HG03521 (cell line): ENCODE data around the gene TRPM6.
"Not testable (repeated sequence)": the region's sequence is repeated elsewhere in the genome, so short reads cannot be mapped to it uniquely, and the experiment has no call there.

Source experiments
- ATAC-seq: cut with Tn5 transposase; IDR thresholded peaks from one replicate; pipeline ENCODE4 v1.9.1; 2021; ENCODE audit warnings: mild to moderate bottlenecking, moderate library complexity; ENCODE audit not compliant: unreplicated experiment

Gene TRPM6

GRCh38 chr9:74887041-74887980, at the start of gene TRPM6:
TRPM6 (minus strand) TSS chr9:74887921; CDS start chr9:74887856, 65 bp downstream.
- ATAC-seq: no peak

GRCh38 chr9:74935008-74935407, 47.3 kb upstream of the TRPM6 start:
- no peak for ATAC-seq

GRCh38 chr9:74921737-74922136, 34.0 kb upstream of the TRPM6 start:
- ATAC-seq: no peak

- ATAC-seq: no peak
Observed at GRCh38 chr9:74920944-74921626, 33.4 kb upstream of the TRPM6 start.

- ATAC-seq: no peak
Observed at GRCh38 chr9:74910036-74910435, 22.3 kb upstream of the TRPM6 start.

- ATAC-seq: no peak
Observed at GRCh38 chr9:74908665-74909064, 20.9 kb upstream of the TRPM6 start.

- ATAC-seq: no peak
Observed at GRCh38 chr9:74907085-74907484, 19.4 kb upstream of the TRPM6 start.

- no peak for ATAC-seq
Observed at GRCh38 chr9:74901001-74901400, 13.3 kb upstream of the TRPM6 start.

GRCh38 chr9:74888449-74888848, 728 bp upstream of the TRPM6 start:
- not testable (repeated sequence) for ATAC-seq

- no peak for ATAC-seq
Observed at GRCh38 chr9:74887981-74888370, 255 bp upstream of the TRPM6 start.

GRCh38 chr9:74876382-74876949, 11.3 kb downstream of the TRPM6 start:
- ATAC-seq: no peak

- no peak for ATAC-seq
Observed at GRCh38 chr9:74875656-74876055, 12.1 kb downstream of the TRPM6 start.

- no peak for ATAC-seq
Observed at GRCh38 chr9:74874220-74874619, 13.5 kb downstream of the TRPM6 start.

- no peak for ATAC-seq
Observed at GRCh38 chr9:74872619-74873233, 15.0 kb downstream of the TRPM6 start.

GRCh38 chr9:74867483-74867882, 20.2 kb downstream of the TRPM6 start:
- no peak for ATAC-seq

GRCh38 chr9:74865177-74865576, 22.5 kb downstream of the TRPM6 start:
- no peak for ATAC-seq

- ATAC-seq: no peak
Observed at GRCh38 chr9:74861773-74862474, 25.8 kb downstream of the TRPM6 start.

- no peak for ATAC-seq
Observed at GRCh38 chr9:74861071-74861470, 26.6 kb downstream of the TRPM6 start.

- not testable (repeated sequence) for ATAC-seq
Observed at GRCh38 chr9:74860247-74860646, 27.5 kb downstream of the TRPM6 start.

GRCh38 chr9:74859786-74860185, 27.9 kb downstream of the TRPM6 start:
- ATAC-seq: no peak
